ENCODE results near the gene HTRA3. TPM values are rescaled to one million over a fixed set of nuclear protein-coding genes. Genes with fewer than 3 reads are reported as not detected.

Gene HTRA3
- total RNA-seq, 1 experiment from 2014 or later = 2.8 TPM

GRCh38 chr4:8245884-8246833 lies 23.4 kb upstream of the HTRA3 start:
- BruUV-seq (replicated peaks) = no TSS peak
- ATAC-seq = no peak
- TF ChIP-seq CTCF (conservative IDR thresholded peaks at IDR 0.05; ENCODE audit: low read depth, low read length) (no peak), EZH2phosphoT487 (IDR thresholded peaks at IDR 0.05; ENCODE audit: borderline replicate concordance, low read length) (no peak), EZH2 (IDR thresholded peaks at IDR 0.05; ENCODE audit: low read length, unreplicated experiment) (no peak)

GRCh38 chr4:8247047-8247930 lies 22.3 kb upstream of the HTRA3 start:
- Histone ChIP-seq H3K27ac (ENCODE audit: low read length) (peak overlapping the region; percentile 73), H3K79me2 (ENCODE audit: low read length) (no peaks in the 10 kb centered on the region), H3K9me2 (replicated peaks; ENCODE audit: low read length) (no peaks in the 10 kb centered on the region), H3K36me3 (ENCODE audit: low read depth, low read length) (no peaks in the 10 kb centered on the region), H3F3A (ENCODE audit: low read length, unreplicated experiment) (no peaks in the 10 kb centered on the region), H3K9ac (ENCODE audit: low read length) (peak overlapping the region; percentile 13; the same call in 1 of the 2 replicates), H4K20me1 (ENCODE audit: low read length) (no peaks in the 10 kb centered on the region), H3K4me1 (ENCODE audit: insufficient read depth, low read length) (peaks cover 16% of the 10 kb centered on the region), H3K9me3 (ENCODE audit: low read length) (no peaks in the 10 kb centered on the region), H3K4me2 (ENCODE audit: low read length) (no peak overlapping the region; the same call in 1 of the 2 replicates), H3K4me3 (ENCODE audit: low read length) (no peak overlapping the region), H3K27me3 (ENCODE audit: low read length) (no peaks in the 10 kb centered on the region), H2AFZ (ENCODE audit: low read length) (no peak overlapping the region)
- BruUV-seq (replicated peaks) = no TSS peak
- ChIA-PET POLR2A (ENCODE audit: unreplicated experiment) (no interaction called here), CTCF (no interaction called here)
- DNase-seq (no peak), ATAC-seq (no peak)
- TF ChIP-seq EZH2 (IDR thresholded peaks at IDR 0.05; ENCODE audit: low read length, unreplicated experiment) (no peak), CTCF (conservative IDR thresholded peaks at IDR 0.05; ENCODE audit: low read depth, low read length) (no peak), EZH2phosphoT487 (IDR thresholded peaks at IDR 0.05; ENCODE audit: borderline replicate concordance, low read length) (no peak)
- intact Hi-C loops (cut with micrococcal nuclease) = no loop called here

More at GRCh38 chr4:8245884-8246833, 23.4 kb upstream of the HTRA3 start:
- Histone ChIP-seq H3K4me1 (ENCODE audit: insufficient read depth, low read length) (peaks cover 16% of the 10 kb centered on the region), H2AFZ (ENCODE audit: low read length) (no peak overlapping the region), H4K20me1 (ENCODE audit: low read length) (no peaks in the 10 kb centered on the region), H3K36me3 (ENCODE audit: low read depth, low read length) (no peaks in the 10 kb centered on the region), H3K9ac (ENCODE audit: low read length) (no peak overlapping the region), H3K79me2 (ENCODE audit: low read length) (no peaks in the 10 kb centered on the region), H3K9me3 (ENCODE audit: low read length) (no peaks in the 10 kb centered on the region), H3F3A (ENCODE audit: low read length, unreplicated experiment) (no peaks in the 10 kb centered on the region), H3K4me3 (ENCODE audit: low read length) (no peak overlapping the region), H3K4me2 (ENCODE audit: low read length) (no peak overlapping the region), H3K27me3 (ENCODE audit: low read length) (no peaks in the 10 kb centered on the region), H3K9me2 (replicated peaks; ENCODE audit: low read length) (no peaks in the 10 kb centered on the region), H3K27ac (ENCODE audit: low read length) (no peak overlapping the region)
- ChIA-PET POLR2A (ENCODE audit: unreplicated experiment) (no interaction called here), CTCF (no interaction called here)
- intact Hi-C loops (cut with micrococcal nuclease) = no loop called here
- DNase-seq = no peak
